Heart left ventricle (tissue), 13 donors: Measurements from ENCODE around the gene ADAP2.

Experiments
- POLR2A ChIP-seq, 2 donors: fragments of 450-650 bp; IDR thresholded peaks; one replicate each; pipeline ENCODE4 v1.6.1; 2017; ENCODE audit warnings: antibody characterized with exemption in 2 of 2, mild to moderate bottlenecking in 2 of 2, moderate library complexity in 2 of 2
- TF ChIP-seq, protein P1 (sequence below), 12 donors: fragments of 200-600 bp; sonication (generic) in 4 of 12; IDR thresholded peaks; one replicate each; pipeline versions ENCODE4 v1.5.0 to v1.8.0; 2018 to 2022; ENCODE audit warnings: antibody characterized with exemption in 12 of 12, mild to moderate bottlenecking in 5 of 12
- donor health status: ischemic (EF 13 %, LVEDD 7.1; RV severe dilation, severe dysfunction).
- donor health status: DM: no; HTN: yes; CAD: no.
- donor health status: DM: no; HTN: no; CAD: no.
- donor health status: ischemic (EF 25% LVEDD 6.9; RV normal size, moderate dysfunction).
- donor health status: ischemic (EF 25% LVEDD 5.7; RV mildly dilated, moderate dysfunction).
- donor health status: ischemic (EF 35%, LVEDD 5.7; RV mildly dilated, moderate dysfunction).
- donor health status: nonischemic (EF 11% LVEDD 7.7; RV severe dilation, severe dysfunction).
- donor health status: DM: yes; HTN: yes; CAD: no.
- donor health status: PGD.
- donor health status: ischemic (EF 29% LVEDD 5.4; RV normal size, mild dysfunction).
- donor health status: nonischemic (EF 23%, LVEDD 6.1; RV moderate dilation, normal function).

DNA sequence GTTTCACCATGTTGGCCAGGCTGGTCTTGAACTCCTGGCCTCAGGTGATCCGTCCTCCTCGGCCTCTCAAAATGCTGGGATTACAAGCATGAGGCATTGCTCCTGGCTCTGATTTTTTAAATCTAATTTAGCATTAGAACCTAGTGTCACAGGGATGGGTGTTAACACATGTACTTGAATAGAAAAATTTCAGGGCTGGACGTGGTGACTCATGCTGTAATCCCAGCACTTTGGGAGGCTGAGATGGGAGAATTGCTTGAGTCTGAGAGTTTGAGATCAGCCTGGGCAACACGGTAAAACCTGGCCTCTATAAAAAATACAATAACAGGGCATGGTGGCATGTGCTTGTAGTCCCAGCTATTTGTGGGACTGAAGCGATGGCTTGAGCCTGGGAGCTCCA, 43.1 kb downstream of the ADAP2 start:
- TF ChIP-seq, protein P1, sequence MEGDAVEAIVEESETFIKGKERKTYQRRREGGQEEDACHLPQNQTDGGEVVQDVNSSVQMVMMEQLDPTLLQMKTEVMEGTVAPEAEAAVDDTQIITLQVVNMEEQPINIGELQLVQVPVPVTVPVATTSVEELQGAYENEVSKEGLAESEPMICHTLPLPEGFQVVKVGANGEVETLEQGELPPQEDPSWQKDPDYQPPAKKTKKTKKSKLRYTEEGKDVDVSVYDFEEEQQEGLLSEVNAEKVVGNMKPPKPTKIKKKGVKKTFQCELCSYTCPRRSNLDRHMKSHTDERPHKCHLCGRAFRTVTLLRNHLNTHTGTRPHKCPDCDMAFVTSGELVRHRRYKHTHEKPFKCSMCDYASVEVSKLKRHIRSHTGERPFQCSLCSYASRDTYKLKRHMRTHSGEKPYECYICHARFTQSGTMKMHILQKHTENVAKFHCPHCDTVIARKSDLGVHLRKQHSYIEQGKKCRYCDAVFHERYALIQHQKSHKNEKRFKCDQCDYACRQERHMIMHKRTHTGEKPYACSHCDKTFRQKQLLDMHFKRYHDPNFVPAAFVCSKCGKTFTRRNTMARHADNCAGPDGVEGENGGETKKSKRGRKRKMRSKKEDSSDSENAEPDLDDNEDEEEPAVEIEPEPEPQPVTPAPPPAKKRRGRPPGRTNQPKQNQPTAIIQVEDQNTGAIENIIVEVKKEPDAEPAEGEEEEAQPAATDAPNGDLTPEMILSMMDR (IDR thresholded peaks at IDR 0.05), result no peak
- no peak for TF ChIP-seq POLR2A (IDR thresholded peaks at IDR 0.05)
